ENCODE results near the gene SLCO3A1.

Gene SLCO3A1

GRCh38 chr15:91973481-91973880 lies 120.0 kb downstream of the SLCO3A1 start:
- DNase-seq = no peak

GRCh38 chr15:91974321-91974720 lies 120.8 kb downstream of the SLCO3A1 start:
- DNase-seq = no peak

DNA sequence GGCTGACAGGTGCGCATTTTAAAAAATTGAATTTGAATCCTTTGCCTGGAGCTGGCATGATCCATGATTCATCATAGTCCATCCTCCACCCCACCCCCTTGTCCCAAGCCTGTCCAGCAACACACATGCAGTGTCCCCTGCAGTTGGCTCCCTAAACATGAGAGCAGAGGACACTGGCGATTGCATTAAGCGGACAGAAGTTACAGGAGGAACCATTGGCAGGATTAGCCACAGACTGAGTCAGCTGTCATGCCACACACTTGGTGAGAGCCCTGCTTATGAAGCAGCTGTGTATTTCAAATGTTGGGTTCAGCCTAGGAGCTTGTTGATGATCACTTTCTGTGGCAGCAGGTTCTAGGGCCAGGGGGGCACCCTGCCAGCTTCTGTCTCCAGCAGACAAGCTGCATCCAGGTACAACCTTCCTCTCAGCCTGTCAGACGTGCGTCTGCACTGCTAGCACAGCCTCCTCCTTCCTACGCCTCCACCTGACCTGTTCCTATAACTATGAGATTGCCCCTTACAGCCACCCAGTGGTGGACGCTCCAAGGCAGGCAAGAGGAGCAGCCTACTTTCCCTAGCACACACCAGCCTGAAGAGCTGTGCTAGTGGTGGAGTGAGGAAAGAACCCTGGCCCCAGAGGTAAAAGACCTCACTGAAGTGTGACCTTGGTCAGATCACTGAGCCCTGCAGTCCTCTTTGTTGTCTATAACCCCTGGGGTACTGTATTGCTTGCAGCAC lies 121.9 kb downstream of the SLCO3A1 start:
- DNase-seq = no peak

DNA sequence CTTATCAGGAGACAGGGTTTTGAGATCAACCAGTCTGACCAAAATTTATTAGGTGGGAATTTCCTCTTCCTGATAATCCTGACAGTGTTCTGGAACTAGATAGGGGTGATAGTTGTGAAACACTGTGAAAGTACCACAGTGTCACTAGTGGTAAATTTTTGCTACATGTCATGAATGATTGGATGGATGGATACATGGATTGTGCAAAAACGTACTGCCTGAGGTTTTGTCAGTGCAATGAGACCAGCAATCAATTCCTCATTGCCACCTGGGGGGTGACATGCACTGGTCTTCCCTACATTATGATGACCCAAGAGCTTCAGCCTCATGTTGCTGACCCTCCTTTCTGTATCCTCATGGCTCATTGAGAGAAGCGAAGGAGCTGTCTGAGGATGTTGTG lies 123.5 kb downstream of the SLCO3A1 start:
- DNase-seq = no peak

DNA sequence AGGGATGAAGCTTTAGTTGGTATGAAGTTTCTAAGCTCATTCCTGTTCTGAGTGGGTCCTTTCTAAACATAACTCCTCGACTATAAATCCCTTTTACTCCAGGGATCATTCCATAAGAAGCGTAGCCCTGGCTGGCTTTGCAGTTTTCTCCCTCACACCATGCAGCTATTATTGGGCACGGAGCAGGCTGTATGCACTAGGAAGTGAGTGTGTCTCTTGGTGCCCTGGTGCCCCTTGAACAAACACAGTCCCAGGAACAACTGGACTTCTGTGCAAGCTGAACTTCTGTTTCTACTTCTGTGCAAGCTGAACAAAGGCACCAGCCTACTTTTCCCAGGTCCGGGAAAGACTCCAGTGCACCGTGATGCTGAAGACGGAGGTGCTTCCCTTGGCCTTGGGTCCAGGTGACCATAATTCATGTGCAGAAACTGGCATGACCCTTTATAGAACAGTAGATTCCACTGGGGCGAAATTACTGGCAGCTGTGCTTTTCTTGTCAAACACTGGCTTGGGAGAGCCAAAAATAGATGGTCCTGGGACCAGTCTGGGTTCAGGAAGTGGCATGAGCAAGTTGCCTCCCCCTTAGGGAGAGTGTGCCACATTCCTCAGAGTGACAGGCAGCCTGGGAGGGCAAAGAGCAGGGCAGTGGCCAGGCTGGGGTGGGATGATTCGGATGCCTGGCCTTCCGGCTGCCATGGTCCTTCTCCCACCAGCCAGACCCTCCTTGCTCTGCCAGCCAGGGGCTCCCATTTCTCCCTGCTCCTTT lies 127.2 kb downstream of the SLCO3A1 start:
- DNase-seq = no peak

DNA sequence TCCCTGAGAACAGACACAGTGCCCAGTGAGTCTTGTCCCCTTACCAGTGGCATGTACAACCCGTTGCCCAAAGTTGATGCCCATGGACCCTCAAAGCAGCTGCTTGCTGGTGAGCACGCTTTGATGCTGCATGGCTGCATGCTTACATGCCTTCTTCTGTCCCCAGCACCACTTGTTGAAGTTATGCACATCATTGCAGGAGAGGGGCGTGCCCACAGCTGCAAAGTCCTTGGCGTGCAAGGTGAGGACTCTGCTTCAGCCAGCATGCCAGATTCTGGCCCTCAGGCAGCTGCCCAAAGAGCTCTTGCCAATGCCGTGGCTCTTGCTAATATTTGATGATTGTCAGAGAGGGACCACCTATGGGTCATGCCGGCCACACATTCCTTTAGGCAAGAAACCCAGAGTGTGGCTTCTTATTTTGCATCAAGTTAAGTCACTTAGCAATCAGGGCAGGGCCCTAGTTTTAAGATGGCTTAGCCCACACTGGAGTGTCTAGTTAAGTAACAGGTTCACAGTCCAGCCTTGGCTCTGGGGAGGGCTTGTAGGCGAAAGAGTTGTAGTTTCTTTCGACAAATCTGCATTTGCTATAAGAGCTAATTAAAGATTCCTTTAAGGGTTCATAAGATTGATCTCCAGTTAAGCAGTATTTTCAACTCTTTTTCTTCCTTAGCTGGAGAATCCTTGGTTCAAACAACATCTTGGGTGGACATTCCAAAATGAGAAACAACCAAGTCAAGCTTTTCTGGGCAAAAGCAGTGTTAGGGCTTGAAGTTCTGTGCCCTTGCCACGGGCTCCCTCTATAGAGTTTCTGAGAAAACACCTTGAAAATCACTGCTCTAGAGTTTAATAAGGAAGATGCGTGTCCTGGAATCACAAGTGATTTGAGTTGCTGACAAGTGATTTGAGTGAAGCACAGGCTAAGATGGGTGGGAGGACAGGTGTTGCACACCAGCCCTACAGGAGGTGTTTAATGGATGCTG lies 128.6 kb downstream of the SLCO3A1 start:
- DNase-seq = no peak

- DNase-seq = no peak
Measured at GRCh38 chr15:91983729-91984340, 130.3 kb downstream of the SLCO3A1 start.

GRCh38 chr15:91985297-91985696 lies 131.8 kb downstream of the SLCO3A1 start:
- DNase-seq = no peak

DNA sequence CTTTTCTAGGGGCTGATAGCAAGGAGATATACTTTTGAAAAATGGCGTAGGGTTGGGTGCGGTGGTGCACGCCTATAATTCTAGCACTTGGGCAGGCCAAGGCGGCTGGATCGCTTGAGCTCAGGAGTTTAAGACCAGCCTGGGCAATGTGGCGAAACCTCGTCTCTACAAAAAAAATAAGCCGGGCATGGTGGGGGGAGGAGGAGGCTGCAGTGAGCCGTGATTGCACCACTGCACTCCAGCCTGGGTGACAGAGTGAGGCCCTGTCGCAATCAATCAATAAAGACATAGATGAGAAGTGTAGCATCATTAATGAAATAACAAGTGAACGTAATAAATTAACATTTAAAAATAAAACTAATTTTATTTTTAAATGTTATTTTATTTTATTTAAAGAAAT lies 134.6 kb downstream of the SLCO3A1 start:
- no peak for DNase-seq

DNA sequence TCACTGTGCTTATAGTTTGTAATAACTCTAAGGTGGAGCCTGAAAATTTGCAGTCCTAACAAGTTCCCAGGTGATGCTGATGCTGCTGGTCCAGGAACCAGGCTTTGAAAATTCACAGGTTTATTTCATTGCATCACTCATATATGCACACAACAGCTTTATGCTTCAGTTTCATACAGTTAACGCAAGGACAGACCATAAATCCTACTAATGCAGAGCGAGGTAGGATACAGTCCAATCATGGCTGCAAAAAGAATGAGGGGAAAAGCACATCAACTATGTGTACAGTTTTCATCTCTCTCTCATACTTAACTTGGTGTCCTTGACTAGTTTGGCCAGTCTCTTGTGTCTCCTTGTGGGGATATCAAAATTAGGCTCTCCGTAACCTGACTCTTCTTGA lies 135.1 kb downstream of the SLCO3A1 start:
- no peak for DNase-seq

- DNase-seq = no peak
Measured at GRCh38 chr15:91989821-91990220, 136.3 kb downstream of the SLCO3A1 start.

DNA sequence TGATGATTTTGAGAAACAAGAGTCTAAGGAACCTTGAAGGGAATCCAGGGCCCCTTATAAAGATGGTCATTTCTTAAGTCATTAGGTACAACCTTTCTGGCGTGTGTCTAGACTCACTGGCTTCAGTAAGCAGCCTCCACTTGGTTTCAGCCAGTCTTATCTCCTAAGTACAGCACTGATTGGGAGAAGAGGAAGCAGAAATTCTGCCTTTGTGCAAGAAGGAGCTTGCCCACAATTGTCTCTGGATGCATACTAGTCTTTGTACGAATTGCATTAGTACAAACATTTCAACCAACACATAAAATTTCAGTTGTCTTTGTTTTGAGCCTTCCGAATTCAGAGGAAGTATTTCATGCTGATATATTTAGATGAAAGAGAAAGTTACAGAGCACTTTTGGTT lies 139.4 kb downstream of the SLCO3A1 start:
- DNase-seq = no peak

- no peak for DNase-seq
Measured at GRCh38 chr15:91995146-91995545, 141.6 kb downstream of the SLCO3A1 start.

- DNase-seq = no peak
Measured at GRCh38 chr15:91997163-91997562, 143.7 kb downstream of the SLCO3A1 start.

GRCh38 chr15:92000709-92001108 lies 147.2 kb downstream of the SLCO3A1 start:
- no peak for DNase-seq

GRCh38 chr15:92001307-92001706 lies 147.8 kb downstream of the SLCO3A1 start:
- no peak for DNase-seq

DNA sequence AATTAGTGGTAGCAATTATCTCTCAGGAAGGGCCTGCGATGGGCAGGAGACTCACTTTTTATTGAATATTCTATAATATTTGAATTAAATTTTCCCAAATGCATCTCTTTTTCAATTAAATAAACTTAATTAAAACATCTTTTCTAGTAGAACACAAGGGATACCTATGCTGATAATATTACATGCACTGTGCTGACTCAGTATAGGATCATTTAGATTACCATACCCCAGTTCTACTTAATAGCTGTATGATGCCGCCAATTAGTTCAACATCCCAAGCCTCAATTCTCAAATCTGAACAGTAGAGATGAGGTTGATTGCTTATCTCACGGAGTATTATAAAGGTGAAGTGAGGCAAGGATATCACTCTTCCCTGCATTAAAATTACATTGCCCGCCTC lies 149.2 kb downstream of the SLCO3A1 start:
- DNase-seq = no peak

DNA sequence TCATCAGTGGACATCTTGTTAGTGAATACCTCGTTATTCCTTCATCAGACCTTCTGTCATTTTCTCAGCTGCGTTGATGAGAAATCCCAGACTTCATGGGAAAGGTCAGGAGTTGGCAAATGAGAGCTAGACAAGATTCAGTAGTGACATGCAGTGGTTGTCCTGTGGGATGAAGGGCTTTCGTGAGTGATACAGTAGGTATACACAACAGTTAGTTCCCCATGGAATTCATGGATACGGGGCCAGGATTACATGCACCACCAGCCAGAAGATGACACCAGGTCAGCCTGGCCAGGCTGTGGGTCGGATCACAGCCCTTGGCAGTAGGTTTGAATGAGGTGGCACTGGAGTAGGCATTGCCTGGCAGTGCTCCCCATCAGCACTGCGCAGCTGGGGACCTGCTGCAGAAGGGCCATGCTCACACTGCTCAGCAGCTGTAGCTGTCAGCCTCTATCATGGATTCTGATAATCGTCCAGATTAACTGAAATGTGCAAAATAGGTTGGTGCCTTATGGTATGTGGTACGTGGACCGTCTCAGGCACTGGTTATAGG lies 150.1 kb downstream of the SLCO3A1 start:
- DNase-seq = no peak

DNA sequence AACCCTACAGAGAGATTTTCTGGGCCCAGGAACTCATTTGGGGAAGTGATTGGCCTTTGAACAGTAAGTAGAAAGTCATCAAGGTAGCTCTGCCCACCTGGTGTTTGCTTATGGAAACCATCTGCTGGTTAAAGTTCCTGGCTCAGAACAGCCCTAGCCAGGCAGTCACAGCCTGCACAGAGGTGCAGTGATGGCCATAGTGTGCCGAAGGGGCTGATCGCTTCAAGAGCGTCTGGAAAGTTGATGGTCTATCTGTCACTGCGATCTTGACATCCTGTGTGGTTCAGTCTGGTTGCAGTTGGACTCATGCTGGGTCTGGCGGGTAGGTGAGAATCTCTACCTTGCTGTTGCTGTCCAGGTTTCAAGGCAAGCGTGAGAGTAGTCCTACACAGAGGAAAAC lies 151.6 kb downstream of the SLCO3A1 start:
- no peak for DNase-seq

GRCh38 chr15:92006186-92007028 lies 152.9 kb downstream of the SLCO3A1 start:
- DNase-seq = no peak

- no peak for DNase-seq
Measured at GRCh38 chr15:92009162-92009561, 155.7 kb downstream of the SLCO3A1 start.
